ENCODE measurements around the gene CDKL2.
"Not testable (repeated sequence)": the region's sequence is repeated elsewhere in the genome, so short reads cannot be mapped to it uniquely, and the experiment has no call there.

DNA sequence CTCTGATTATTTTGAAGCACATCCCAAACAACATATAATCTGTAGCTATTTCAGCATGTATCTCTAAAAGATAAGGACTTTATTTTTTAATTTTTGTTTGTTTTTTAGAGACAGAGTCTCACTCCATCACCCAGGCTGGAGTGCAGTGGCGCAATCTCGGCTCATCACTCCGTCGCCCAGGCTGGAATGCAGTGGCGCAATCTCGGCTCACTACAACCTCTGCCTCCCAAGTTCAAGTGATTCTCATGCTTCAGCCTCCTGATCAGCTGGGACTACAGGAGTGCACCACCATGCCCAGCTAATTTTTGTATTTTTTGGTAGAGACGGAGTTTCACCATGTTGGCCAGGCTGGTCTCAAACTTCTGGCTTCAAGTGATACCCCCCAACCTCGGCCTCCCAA lies 86.1 kb downstream of the CDKL2 start:
- TF ChIP-seq EP300, POLR2A (IDR thresholded peaks at IDR 0.05): not testable (repeated sequence)
